Measurements from ENCODE around the gene RPRD1B.

GRCh38 chr20:38125157-38126056, 91.9 kb downstream of the RPRD1B start:
- TF ChIP-seq CTCF (IDR thresholded peaks at IDR 0.05; ENCODE audit: low read depth, low read length) = no peak
- TF ChIP-seq EZH2phosphoT487 (IDR thresholded peaks at IDR 0.05; ENCODE audit: low read depth) = no peak

All from OCI-LY3 (cell line).